SK-N-SH (cell line): ENCODE results near the gene SLC17A3. TPM values are rescaled to one million over a fixed set of nuclear protein-coding genes. Genes with fewer than 3 reads are reported as not detected.

ENCODE experiments used
- CTCF ChIA-PET: fragments of 300-600, 350-600 bp; formaldehyde crosslinking; extraction: SDS; loops from one replicate; lab custom pipeline; 2021; lab: Yijun Ruan, JAX
- POLR2A ChIA-PET: fragments of 350-600 bp; sonication (Branson Sonifier 250); formaldehyde crosslinking; extraction: SDS; loops from one replicate; lab custom pipeline; 2020; ENCODE audit warnings: antibody characterized with exemption, inconsistent platforms; lab: Yijun Ruan, JAX
- DNase-seq: peaks from one replicate; pipeline ENCODE4 v3.0.0; 2012
- H2AFZ ChIP-seq: fragments of 200-600 bp; sonication (generic); 2 replicates; pipeline ENCODE4 v1.8.1; 2016; ENCODE audit warnings: antibody characterized with exemption, mild to moderate bottlenecking, low read depth
- H3F3A ChIP-seq: fragments of 200-600 bp; sonication (generic); replicated peaks from 2 replicates; pipeline ENCODE3; 2016; ENCODE audit warnings: antibody characterized with exemption, mild to moderate bottlenecking; ENCODE audit not compliant: insufficient read depth
- H3K27ac ChIP-seq, 2 experiments: fragments of 200-500 bp in 1 of 2; fragments of 200-600 bp in 1 of 2; sonication (Bioruptor generic) in 1 of 2; sonication (generic), shearing (Covaris generic) in 1 of 2; 2 replicates each; pipeline versions ENCODE4 v1.5.1 to v1.6.1; 2014 to 2016; ENCODE audit warnings: low read depth in 2 of 2, inconsistent platforms in 1 of 2, low read length in 1 of 2, mild to moderate bottlenecking in 1 of 2, mixed read lengths in 1 of 2
- H3K27me3 ChIP-seq: fragments of 200-600 bp; sonication (generic), shearing (Covaris generic); 2 replicates; pipeline ENCODE4 v1.6.1; 2016; ENCODE audit warnings: mixed run types; ENCODE audit not compliant: insufficient read depth
- H3K36me3 ChIP-seq, 2 experiments: fragments of 200-500 bp in 1 of 2; fragments of 200-600 bp in 1 of 2; sonication (Bioruptor generic) in 1 of 2; sonication (generic) in 1 of 2; replicated peaks in 1 of 2; 2 replicates each; pipeline versions ENCODE3 to v1.5.1; 2014 to 2016; ENCODE audit warnings: low read length in 1 of 2, mild to moderate bottlenecking in 1 of 2; ENCODE audit not compliant: insufficient read depth in 2 of 2, control insufficient read depth in 1 of 2
- H3K4me1 ChIP-seq, 2 experiments: fragments of 200-500 bp in 1 of 2; fragments of 200-600 bp in 1 of 2; sonication (Bioruptor generic) in 1 of 2; sonication (generic), shearing (Covaris generic) in 1 of 2; 2 replicates each; pipeline versions ENCODE4 v1.5.1 to v1.6.1; 2014 to 2016; ENCODE audit warnings: low read depth in 1 of 2, low read length in 1 of 2, mixed run types in 1 of 2; ENCODE audit not compliant: insufficient read depth in 2 of 2, control insufficient read depth in 1 of 2
- H3K4me2 ChIP-seq: fragments of 200-600 bp; sonication (generic), shearing (Covaris generic); 2 replicates; pipeline ENCODE4 v1.6.1; 2017; ENCODE audit warnings: mixed run types
- H3K4me3 ChIP-seq, 2 experiments: fragments of 200-500 bp in 1 of 2; fragments of 200-600 bp in 1 of 2; sonication (Bioruptor generic) in 1 of 2; sonication (generic), shearing (Covaris generic) in 1 of 2; 2 replicates each; pipeline versions ENCODE4 v1.5.1 to v1.8.1; 2014 to 2016; ENCODE audit warnings: low read depth in 2 of 2, inconsistent platforms in 1 of 2, low read length in 1 of 2, mild to moderate bottlenecking in 1 of 2, mixed read lengths in 1 of 2, moderate library complexity in 1 of 2
- H3K79me2 ChIP-seq: fragments of 200-600 bp; sonication (generic); 2 replicates; pipeline ENCODE4 v1.8.1; 2017; ENCODE audit warnings: mild to moderate bottlenecking; ENCODE audit not compliant: insufficient read depth
- H3K9ac ChIP-seq: fragments of 200-600 bp; sonication (generic); 2 replicates; pipeline ENCODE4 v1.6.1; 2017; ENCODE audit warnings: mixed run types
- H3K9me2 ChIP-seq: fragments of 200-600 bp; sonication (generic); 2 replicates; pipeline ENCODE4 v1.6.1; 2017; ENCODE audit warnings: mixed run types
- H3K9me3 ChIP-seq: fragments of 200-600 bp; sonication (generic); 2 replicates; pipeline ENCODE4 v1.6.1; 2017; ENCODE audit warnings: mixed run types, mild to moderate bottlenecking, moderate library complexity
- H4K20me1 ChIP-seq: fragments of 200-600 bp; sonication (generic); 2 replicates; pipeline ENCODE4 v1.6.1; 2017; ENCODE audit warnings: mild to moderate bottlenecking, mixed run types; ENCODE audit not compliant: insufficient read depth
- CHD2 ChIP-seq: fragments of 150-350 bp; IDR thresholded peaks from 2 replicates; pipeline ENCODE4 v1.6.1; 2018; ENCODE audit warnings: low read length; ENCODE audit not compliant: partially characterized antibody
- ELF1 ChIP-seq: IDR thresholded peaks from 2 replicates; pipeline ENCODE4 v1.4.0; 2012
- EP300 ChIP-seq, 2 experiments: IDR thresholded peaks; 2 replicates each; pipeline versions ENCODE4 v1.4.0 to v1.6.1; 2012; ENCODE audit warnings: borderline replicate concordance in 1 of 2, low read depth in 1 of 2, low read length in 1 of 2
- FOSL2 ChIP-seq: IDR thresholded peaks from 2 replicates; pipeline ENCODE4 v1.4.0; 2012; ENCODE audit warnings: low read depth, mild to moderate bottlenecking, moderate library complexity, borderline replicate concordance
- FOXJ3 ChIP-seq: sonication (generic); formaldehyde crosslinking; IDR thresholded peaks from 2 replicates; pipeline ENCODE4 v1.5.1; 2020; ENCODE audit warnings: mild to moderate bottlenecking, missing genetic modification reagents
- FOXM1 ChIP-seq: IDR thresholded peaks from 2 replicates; pipeline ENCODE4 v1.4.0; 2012; ENCODE audit warnings: low read depth, mild to moderate bottlenecking
- JUND ChIP-seq: IDR thresholded peaks from 2 replicates; pipeline ENCODE4 v1.4.0; 2012
- MEF2A ChIP-seq: IDR thresholded peaks from 2 replicates; pipeline ENCODE4 v1.4.0; 2012; ENCODE audit warnings: low read depth, borderline replicate concordance
- NFIC ChIP-seq: IDR thresholded peaks from 2 replicates; pipeline ENCODE4 v1.4.0; 2012; ENCODE audit warnings: borderline replicate concordance
- POLR2AphosphoS5 ChIP-seq: IDR thresholded peaks from 2 replicates; pipeline ENCODE4 v1.6.1; 2012; ENCODE audit warnings: low read depth, low read length
- RAD21 ChIP-seq: IDR thresholded peaks from 2 replicates; pipeline ENCODE4 v1.6.1; 2012; ENCODE audit warnings: mild to moderate bottlenecking, low read length
- RFX5 ChIP-seq: IDR thresholded peaks from 2 replicates; pipeline ENCODE4 v1.6.1; 2012; ENCODE audit warnings: mild to moderate bottlenecking, improper control_type of control experiment, low read length
- TAF1 ChIP-seq: IDR thresholded peaks from 2 replicates; pipeline ENCODE4 v1.6.1; 2012; ENCODE audit warnings: low read depth, mild to moderate bottlenecking, low read length, moderate library complexity, borderline replicate concordance
- WGBS: methylation state at CpG from one replicate; pipeline ENCODE4 v1.1.6; 2017; ENCODE audit warnings: low lambda C conversion rate; 5-methylcytosine and 5-hydroxymethylcytosine counted together
- polyA plus RNA-seq, 3 experiments: library from polyadenylated mRNA; depleted of rRNA; stranded (reverse); fragments of >200 nt; gene quantifications; 2 replicates each; pipeline ENCODE4 v1.2.3, GENCODE V29; 2012
- TF ChIP-seq, protein P1 (sequence below): fragments of 150-350 bp; IDR thresholded peaks from 2 replicates; pipeline ENCODE4 v1.6.1; 2016; ENCODE audit warnings: mild to moderate bottlenecking, low read depth, low read length
- TF ChIP-seq, protein P2 (sequence below): IDR thresholded peaks from 2 replicates; pipeline ENCODE4 v1.6.1; 2012; ENCODE audit warnings: mild to moderate bottlenecking, low read depth, low read length, moderate library complexity
- TF ChIP-seq, protein P3 (sequence below): IDR thresholded peaks from 2 replicates; pipeline ENCODE4 v1.4.0; 2012; ENCODE audit warnings: low read depth, borderline replicate concordance

SLC17A3 gene
- polyA plus RNA-seq, 1 of the 3 experiments (the other 2 are of a cell fraction) = not detected

DNA sequence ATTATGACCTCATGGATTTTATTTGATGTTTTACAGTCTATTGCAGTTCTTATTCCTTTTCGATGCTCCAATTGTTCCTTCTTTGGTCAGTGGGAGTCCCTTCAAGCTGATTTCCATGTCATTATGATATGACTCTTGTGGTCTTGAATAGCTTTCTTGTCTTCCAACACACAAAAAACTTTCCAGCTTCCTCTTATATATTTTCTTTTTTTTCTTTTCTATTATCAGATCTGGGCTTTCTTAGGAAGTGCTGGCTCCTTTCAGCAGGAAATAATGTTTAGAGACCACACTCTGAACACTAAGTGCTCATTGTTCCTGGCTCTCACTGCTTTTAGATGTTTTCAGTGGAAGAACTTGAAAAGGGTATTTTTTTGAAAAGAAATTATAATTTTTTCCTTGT, 39.1 kb downstream of the SLC17A3 start:
- H3K27me3 ChIP-seq = no peaks in the 10 kb centered on the region
- no peaks in the 10 kb centered on the region for H3K4me1 ChIP-seq
- H3K4me2 ChIP-seq = no peak overlapping the region
- no peak overlapping the region for H3K27ac ChIP-seq
- 35% methylated on average over 1 of the region's 1 CpG for WGBS
- H3K9me3 ChIP-seq = no peaks in the 10 kb centered on the region
- H3K9me2 ChIP-seq = no peaks in the 10 kb centered on the region
- H4K20me1 ChIP-seq = no peaks in the 10 kb centered on the region
- no peaks in the 10 kb centered on the region for H3K79me2 ChIP-seq
- no peak overlapping the region for H3K4me3 ChIP-seq
- POLR2A ChIA-PET = no interaction called here
- H3K9ac ChIP-seq = no peak overlapping the region
- DNase-seq = no peak
- no peak overlapping the region for H2AFZ ChIP-seq
- TF ChIP-seq RAD21 (no peak), RFX5 (no peak), FOXJ3 (CRISPR knock-in tag) (no peak), ELF1 (no peak), TAF1 (no peak), EP300 (IDR thresholded peaks at IDR 0.05; ENCODE audit: borderline replicate concordance in 1 of 2, low read depth in 1 of 2, low read length in 1 of 2) (no peak), CHD2 (no peak), NFIC (no peak), FOXM1 (no peak), FOSL2 (no peak), POLR2AphosphoS5 (no peak), JUND (no peak), MEF2A (no peak)
- TF ChIP-seq, protein P1, sequence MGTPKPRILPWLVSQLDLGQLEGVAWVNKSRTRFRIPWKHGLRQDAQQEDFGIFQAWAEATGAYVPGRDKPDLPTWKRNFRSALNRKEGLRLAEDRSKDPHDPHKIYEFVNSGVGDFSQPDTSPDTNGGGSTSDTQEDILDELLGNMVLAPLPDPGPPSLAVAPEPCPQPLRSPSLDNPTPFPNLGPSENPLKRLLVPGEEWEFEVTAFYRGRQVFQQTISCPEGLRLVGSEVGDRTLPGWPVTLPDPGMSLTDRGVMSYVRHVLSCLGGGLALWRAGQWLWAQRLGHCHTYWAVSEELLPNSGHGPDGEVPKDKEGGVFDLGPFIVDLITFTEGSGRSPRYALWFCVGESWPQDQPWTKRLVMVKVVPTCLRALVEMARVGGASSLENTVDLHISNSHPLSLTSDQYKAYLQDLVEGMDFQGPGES = no peak
- TF ChIP-seq, protein P2, sequence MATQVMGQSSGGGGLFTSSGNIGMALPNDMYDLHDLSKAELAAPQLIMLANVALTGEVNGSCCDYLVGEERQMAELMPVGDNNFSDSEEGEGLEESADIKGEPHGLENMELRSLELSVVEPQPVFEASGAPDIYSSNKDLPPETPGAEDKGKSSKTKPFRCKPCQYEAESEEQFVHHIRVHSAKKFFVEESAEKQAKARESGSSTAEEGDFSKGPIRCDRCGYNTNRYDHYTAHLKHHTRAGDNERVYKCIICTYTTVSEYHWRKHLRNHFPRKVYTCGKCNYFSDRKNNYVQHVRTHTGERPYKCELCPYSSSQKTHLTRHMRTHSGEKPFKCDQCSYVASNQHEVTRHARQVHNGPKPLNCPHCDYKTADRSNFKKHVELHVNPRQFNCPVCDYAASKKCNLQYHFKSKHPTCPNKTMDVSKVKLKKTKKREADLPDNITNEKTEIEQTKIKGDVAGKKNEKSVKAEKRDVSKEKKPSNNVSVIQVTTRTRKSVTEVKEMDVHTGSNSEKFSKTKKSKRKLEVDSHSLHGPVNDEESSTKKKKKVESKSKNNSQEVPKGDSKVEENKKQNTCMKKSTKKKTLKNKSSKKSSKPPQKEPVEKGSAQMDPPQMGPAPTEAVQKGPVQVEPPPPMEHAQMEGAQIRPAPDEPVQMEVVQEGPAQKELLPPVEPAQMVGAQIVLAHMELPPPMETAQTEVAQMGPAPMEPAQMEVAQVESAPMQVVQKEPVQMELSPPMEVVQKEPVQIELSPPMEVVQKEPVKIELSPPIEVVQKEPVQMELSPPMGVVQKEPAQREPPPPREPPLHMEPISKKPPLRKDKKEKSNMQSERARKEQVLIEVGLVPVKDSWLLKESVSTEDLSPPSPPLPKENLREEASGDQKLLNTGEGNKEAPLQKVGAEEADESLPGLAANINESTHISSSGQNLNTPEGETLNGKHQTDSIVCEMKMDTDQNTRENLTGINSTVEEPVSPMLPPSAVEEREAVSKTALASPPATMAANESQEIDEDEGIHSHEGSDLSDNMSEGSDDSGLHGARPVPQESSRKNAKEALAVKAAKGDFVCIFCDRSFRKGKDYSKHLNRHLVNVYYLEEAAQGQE = no peak
- TF ChIP-seq, protein P3, sequence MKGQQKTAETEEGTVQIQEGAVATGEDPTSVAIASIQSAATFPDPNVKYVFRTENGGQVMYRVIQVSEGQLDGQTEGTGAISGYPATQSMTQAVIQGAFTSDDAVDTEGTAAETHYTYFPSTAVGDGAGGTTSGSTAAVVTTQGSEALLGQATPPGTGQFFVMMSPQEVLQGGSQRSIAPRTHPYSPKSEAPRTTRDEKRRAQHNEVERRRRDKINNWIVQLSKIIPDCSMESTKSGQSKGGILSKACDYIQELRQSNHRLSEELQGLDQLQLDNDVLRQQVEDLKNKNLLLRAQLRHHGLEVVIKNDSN = no peak
- CTCF ChIA-PET = no interaction called here
- no peaks in the 10 kb centered on the region for H3K36me3 ChIP-seq
- no peaks in the 10 kb centered on the region for H3F3A ChIP-seq
